GM12801 (cell line): ENCODE data around the gene PMP22.

Experiments used
- TF ChIP-seq, protein P1 (sequence below): IDR thresholded peaks from one replicate; pipeline ENCODE4 v1.5.1; 2011; ENCODE audit warnings: control low read depth; ENCODE audit not compliant: insufficient read length; ENCODE audit errors: extremely low read depth

PMP22 gene

GRCh38 chr17:15261258-15261801 lies 3.8 kb downstream of the PMP22 start:
- TF ChIP-seq, protein P1, sequence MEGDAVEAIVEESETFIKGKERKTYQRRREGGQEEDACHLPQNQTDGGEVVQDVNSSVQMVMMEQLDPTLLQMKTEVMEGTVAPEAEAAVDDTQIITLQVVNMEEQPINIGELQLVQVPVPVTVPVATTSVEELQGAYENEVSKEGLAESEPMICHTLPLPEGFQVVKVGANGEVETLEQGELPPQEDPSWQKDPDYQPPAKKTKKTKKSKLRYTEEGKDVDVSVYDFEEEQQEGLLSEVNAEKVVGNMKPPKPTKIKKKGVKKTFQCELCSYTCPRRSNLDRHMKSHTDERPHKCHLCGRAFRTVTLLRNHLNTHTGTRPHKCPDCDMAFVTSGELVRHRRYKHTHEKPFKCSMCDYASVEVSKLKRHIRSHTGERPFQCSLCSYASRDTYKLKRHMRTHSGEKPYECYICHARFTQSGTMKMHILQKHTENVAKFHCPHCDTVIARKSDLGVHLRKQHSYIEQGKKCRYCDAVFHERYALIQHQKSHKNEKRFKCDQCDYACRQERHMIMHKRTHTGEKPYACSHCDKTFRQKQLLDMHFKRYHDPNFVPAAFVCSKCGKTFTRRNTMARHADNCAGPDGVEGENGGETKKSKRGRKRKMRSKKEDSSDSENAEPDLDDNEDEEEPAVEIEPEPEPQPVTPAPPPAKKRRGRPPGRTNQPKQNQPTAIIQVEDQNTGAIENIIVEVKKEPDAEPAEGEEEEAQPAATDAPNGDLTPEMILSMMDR, result no peak

- TF ChIP-seq, protein P1, result no peak
Measured at GRCh38 chr17:15260376-15261257, 4.5 kb downstream of the PMP22 start.

- TF ChIP-seq, protein P1, result no peak
Measured at GRCh38 chr17:15257796-15258512, 7.2 kb downstream of the PMP22 start.

DNA sequence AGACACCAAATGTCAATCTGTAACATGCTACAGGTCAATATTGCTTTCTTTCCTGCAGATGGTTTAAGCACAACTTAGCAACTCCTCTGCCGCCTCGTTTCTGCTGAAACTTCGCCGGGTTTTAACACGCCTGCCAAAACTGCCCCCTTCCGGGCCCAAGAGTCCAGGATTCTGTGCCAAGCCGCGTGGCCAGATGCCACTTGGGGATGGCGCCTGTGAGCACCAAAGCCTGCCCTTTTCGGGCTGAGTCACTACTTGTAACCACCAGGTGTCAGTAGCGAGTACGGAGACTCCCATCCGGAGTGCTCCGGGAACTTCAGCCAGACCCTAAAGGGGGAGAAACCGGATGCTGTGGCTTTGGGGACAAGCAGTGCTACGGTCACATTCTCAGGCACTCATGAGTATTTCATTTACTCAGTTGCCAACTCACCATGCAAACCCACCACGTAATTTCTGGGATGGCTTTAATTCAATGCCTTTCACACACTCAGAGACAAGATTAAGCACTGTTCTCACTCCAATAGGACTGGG lies 7.8 kb downstream of the PMP22 start:
- TF ChIP-seq, protein P1, result no peak

GRCh38 chr17:15256689-15257088 lies 8.4 kb downstream of the PMP22 start:
- TF ChIP-seq, protein P1, result no peak

DNA sequence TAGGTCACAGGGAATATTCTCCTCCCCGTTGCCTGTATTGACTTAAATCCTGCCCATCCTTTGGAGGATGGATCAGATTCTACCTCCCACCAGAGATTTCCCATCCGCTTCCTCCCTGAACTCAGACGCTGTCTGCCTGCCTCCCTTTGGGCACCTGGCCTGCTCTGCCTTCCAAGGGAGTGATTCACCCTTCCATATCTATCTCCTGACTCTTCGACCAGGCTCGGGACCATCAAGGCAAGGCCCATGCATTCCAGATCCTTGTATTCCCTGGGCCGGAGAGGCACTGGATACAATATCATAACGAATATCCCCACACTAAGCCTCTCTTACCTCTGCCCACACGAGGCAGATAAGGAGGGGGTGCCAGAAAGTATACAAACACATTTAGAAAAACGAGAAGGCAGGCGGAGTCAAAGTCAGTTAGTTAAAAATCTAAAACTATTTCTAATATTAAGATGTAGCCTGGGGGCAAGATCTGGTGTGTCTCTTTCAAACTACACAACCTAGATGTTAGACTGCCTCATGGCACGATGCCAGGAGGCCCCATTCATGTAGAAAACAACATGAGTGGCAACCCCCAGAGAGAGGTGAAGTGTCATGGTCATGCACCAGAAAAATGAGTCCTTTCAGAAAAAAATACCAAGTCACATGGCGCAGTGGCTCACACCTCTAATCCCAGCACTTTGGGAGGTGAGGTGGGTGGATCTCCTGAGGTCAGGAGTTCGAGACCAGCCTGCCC lies 9.2 kb downstream of the PMP22 start:
- TF ChIP-seq, protein P1, result no peak
